ENCODE measurements around the gene LSM10.

Gene LSM10

DNA sequence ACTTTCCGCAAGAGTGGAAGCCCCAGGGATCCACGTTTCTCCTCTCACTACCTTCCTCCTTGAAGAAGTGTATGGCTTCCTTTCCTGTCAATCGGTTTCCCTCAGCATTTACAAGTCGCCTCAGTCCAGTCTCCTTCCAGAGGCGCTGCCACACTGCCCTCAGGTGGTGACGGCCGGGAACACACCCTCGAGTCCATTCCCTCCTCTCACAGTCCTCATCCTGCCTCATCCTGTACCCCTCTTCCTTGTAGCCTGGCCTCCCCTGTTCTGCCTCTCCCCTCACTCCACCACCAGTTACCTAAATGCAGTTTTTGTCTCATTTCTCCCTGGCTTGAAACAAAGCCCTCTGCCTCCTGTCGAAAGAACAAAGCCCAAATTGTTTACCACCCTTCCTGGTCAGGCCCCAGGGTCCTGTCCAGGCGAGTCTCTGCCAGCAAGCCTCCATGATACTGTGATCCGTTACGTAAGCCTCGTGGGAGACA lies 23.2 kb upstream of the LSM10 start:
- no peak overlapping the region for H3K4me3 ChIP-seq (replicated peaks; ENCODE audit: low read depth, low read length)
- peak; percentile 96 for TF ChIP-seq CTCF (IDR thresholded peaks at IDR 0.05; ENCODE audit: low read length, missing control alignments)
- DNase-seq (ENCODE audit: low read depth), result peak; percentile 87

GRCh38 chr1:36420409-36420808 lies 22.7 kb upstream of the LSM10 start:
- H3K4me3 ChIP-seq (replicated peaks; ENCODE audit: low read depth, low read length), result no peak overlapping the region
- no peak for TF ChIP-seq CTCF (IDR thresholded peaks at IDR 0.05; ENCODE audit: low read length, missing control alignments)
- DNase-seq (ENCODE audit: low read depth), result peak; percentile 52

GRCh38 chr1:36419569-36419968 lies 21.9 kb upstream of the LSM10 start:
- no peak overlapping the region for H3K4me3 ChIP-seq (replicated peaks; ENCODE audit: low read depth, low read length)
- no peak for DNase-seq (ENCODE audit: low read depth)
- TF ChIP-seq CTCF (IDR thresholded peaks at IDR 0.05; ENCODE audit: low read length, missing control alignments), result no peak

GRCh38 chr1:36419140-36419539 lies 21.4 kb upstream of the LSM10 start:
- DNase-seq (ENCODE audit: low read depth), result no peak
- TF ChIP-seq CTCF (IDR thresholded peaks at IDR 0.05; ENCODE audit: low read length, missing control alignments), result no peak
- no peak overlapping the region for H3K4me3 ChIP-seq (replicated peaks; ENCODE audit: low read depth, low read length)

DNA sequence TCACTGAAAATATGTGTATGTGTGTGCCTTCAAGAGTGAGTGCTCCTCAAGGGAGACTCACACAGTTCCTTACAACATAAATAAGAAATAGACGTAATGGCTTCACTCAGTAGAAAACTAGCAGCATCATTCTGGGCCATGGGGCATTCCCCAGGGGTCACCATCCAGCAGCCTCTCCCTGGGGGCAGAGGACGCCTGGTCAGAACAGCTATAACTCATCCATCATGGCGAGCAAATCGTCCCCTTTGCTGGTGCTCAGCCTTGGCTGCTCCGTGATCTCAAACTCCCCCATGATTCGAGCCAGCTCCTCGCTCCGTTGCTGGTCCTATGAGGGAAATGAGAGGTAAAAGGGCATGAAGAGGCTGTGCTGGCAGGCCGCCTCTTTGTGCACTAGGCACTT lies 20.2 kb upstream of the LSM10 start:
- DNase-seq (ENCODE audit: low read depth), result no peak
- no peak for TF ChIP-seq CTCF (IDR thresholded peaks at IDR 0.05; ENCODE audit: low read length, missing control alignments)
- no peak overlapping the region for H3K4me3 ChIP-seq (replicated peaks; ENCODE audit: low read depth, low read length)

GRCh38 chr1:36415661-36416326 lies 18.1 kb upstream of the LSM10 start:
- no peak for TF ChIP-seq CTCF (IDR thresholded peaks at IDR 0.05; ENCODE audit: low read length, missing control alignments)
- DNase-seq (ENCODE audit: low read depth), result no peak

DNA sequence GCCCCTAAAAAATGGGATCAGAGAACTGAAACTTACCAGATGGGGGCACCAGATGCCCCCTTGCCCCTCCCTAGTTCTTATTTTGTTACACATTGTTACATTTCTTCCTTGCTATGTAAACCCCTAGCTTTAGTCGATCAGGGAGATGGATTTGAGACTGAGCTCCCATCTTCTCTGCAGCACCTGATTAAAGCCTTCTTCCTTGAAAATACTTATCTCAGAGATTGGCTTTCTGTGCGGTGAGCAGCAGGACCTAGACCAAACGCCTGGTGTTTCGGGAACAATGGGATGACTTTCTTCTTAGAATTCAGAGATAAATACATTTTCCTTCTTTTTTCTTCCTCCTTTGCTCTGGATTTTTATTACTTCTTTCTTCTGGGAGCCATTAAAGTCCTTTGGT lies 16.7 kb upstream of the LSM10 start:
- no peak for DNase-seq (ENCODE audit: low read depth)
- no peak for TF ChIP-seq CTCF (IDR thresholded peaks at IDR 0.05; ENCODE audit: low read length, missing control alignments)

More at GRCh38 chr1:36415661-36416326, 18.1 kb upstream of the LSM10 start:
- H3K4me3 ChIP-seq (replicated peaks; ENCODE audit: low read depth, low read length), result no peak overlapping the region

More for the DNA sequence above, 16.7 kb upstream of the LSM10 start:
- H3K4me3 ChIP-seq (replicated peaks; ENCODE audit: low read depth, low read length), result no peak overlapping the region

Data from fibroblast of pulmonary artery (primary cell).